ENCODE data around the gene GBP3.
A peak's percentile ranks its signal among the peaks of the same experiment; 100 is the strongest.
"Not testable (repeated sequence)": the region's sequence is repeated elsewhere in the genome, so short reads cannot be mapped to it uniquely, and the experiment has no call there.

GBP3 gene, protein sequence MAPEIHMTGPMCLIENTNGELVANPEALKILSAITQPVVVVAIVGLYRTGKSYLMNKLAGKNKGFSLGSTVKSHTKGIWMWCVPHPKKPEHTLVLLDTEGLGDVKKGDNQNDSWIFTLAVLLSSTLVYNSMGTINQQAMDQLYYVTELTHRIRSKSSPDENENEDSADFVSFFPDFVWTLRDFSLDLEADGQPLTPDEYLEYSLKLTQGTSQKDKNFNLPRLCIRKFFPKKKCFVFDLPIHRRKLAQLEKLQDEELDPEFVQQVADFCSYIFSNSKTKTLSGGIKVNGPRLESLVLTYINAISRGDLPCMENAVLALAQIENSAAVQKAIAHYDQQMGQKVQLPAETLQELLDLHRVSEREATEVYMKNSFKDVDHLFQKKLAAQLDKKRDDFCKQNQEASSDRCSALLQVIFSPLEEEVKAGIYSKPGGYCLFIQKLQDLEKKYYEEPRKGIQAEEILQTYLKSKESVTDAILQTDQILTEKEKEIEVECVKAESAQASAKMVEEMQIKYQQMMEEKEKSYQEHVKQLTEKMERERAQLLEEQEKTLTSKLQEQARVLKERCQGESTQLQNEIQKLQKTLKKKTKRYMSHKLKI

DNA sequence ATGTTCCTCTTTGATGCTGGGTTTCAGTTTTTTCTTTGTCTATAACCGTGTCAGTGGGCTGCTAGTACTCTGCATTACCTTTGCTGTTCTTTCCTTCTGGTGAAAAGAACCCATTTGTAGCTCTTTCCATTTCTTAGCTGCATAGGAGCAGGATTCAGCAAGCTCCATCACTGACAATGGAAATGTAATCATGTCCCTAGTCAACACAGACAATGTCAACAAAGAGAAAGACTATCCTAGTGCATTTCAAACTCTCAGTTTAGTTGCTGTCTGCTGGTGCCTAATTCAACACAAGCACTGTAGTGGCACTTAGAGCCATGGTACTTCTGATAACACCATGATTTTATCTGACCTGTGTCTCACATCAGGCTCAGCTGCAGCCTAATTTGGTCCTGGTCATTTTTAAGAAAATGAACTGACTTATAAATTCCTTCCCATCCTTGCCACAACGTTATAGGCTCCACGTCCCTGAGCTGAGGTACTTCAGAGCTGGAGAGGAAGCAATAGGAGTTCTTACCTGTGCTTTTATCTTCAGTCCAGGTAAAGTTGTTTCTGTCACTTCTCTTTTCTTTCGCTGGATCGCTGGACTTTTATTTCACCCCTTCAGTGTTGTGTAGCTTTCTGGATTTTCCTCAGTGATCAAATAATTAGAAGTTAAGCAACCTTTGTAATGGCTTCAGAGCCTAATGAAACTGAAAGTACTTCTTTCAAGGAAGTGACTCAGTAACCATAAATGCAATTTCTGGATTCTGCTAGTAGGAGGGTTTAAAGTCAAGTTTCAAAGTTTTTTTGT lies at the start of gene GBP3:
GBP3 (minus strand) TSS at position 700 of the 793 bp plus-strand sequence. CDS start 2,145 bp downstream, outside the sequence.
- DNase-seq: peak; percentile 46

DNA sequence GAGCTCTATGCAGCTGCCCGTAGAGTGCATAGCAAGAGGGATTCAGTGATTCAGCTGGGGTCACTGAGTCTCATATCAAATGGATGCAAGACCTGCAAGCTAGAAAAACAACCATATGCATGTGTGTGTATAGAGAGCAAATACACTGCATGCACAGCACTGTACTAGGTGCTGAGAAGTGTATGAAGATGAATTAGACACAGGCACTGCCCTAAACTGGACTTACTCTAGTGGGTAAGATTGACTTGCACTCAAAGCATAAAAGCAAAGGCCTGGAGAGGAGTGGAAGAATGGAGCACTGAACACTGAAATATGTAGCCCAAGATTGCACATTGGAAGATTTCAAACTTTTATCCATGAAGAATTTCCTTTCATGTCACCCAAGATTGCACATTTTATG lies 47.8 kb upstream of the GBP3 start:
- DNase-seq: no peak

DNA sequence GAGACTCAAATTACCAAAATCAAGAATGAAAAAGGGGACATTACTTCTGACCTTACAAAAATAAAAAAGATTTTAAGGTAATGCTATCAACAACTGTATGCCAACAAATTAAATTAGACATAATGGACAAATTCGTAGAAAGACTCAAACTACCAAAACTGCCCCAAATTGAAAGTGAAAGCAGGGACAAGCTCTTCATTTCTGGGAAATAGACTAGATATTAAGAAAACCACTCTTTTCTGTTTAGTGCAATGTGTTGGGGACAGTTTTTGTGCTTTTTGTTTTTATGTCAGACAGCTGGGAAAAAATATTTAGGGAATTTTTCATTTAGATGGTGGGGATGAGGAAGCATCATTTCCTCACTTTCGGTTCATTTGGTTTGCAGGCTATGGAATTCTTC lies 47.3 kb upstream of the GBP3 start:
- DNase-seq: no peak

DNA sequence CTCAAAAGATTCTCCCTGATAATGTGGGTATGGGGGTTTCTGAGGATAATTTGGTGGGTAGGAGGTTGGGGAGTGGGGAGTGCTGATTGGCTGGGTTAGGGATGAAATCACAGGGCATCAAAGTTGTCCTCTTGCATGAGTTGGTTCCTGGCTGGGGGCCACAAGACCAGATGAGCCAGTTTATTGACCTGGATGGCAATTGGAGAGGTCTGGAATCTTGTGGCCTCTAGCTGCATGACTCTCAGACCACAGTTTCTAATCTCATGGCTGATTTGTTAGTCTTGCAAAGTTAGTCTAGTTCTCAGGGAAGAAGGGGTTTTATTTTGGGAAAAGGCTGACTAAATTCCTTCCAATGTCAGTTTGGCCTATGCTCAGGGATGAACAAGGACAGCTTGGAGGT lies 45.6 kb upstream of the GBP3 start:
- DNase-seq: no peak

DNA sequence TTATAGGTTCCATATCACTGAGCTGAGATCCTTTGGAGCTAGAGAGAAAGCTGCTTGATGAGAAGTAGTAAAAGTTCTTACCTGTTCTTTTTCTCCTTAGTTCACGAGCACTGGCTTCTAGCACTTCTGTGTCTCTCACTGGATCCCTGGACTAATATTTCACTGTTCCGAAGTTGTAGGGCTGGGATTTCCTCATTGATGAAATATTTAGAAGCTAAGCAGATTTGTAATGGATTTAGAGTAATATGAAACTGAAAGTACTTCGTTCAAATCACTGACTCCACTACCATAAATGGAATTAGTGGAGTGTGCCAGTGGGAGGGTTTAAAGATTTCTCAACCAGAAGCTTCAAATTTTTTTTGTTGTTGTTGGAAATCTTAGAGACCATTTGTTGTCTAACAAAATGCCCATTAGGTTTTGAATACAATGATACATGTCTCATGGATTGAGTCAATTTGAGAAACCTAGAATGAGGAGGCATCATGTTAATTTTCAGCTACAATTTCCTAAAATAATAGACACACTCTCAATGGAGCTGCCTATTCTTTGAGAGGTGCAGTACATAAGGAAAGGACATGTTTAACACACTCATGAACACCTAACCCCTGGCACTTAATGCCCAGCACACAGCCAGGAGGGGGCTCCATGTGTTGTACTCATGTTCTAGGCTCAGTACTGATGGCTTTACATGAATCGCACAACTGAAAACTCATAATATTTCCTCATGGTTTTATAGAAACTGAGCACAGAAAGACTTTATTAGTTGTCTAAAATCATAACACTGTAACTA lies 42.6 kb upstream of the GBP3 start, which contains the start of gene GBP1:
GBP1 (minus strand) TSS at position 130 of the 790 bp plus-strand sequence. CDS start 1,974 bp downstream, outside the sequence.
- DNase-seq: no peak

DNA sequence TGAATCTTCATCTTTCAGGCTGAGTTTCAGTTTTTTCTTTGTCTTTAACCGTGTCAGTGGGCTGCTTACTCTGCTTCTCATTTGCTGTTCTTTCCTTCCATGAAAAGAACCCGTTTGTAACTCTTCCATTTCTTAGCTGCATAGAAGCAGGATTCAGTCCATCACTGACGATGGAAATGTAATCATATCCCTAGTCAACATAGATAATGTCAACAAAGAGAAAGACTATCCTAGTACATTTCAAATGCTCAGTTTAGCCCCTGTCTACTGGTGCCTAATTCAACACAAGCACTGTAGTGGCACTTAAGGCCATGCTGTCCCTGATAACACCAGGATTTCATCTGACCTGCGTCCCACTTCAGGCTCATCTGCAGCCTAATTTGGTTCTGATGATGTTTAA lies 42.0 kb upstream of the GBP3 start:
- no peak for DNase-seq

DNA sequence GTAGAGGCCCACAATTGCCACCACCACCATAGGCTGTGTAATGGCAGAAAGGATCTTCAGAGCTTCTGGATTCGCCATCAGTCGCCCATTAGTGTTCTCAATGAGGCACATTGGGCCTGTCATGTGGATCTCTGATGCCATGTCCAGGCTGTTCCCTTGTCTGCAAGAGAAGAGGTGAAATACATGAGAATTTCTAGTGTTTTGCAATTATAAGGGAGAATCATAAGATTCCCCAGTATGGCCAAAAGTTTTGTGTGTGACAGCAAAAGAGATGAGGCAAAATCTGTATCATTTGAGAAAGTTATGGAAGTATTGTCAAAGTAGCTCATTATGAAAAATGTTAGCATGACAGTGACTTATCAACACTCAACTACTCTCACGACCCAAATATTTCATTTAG lies 40.4 kb upstream of the GBP3 start:
- DNase-seq: no peak

DNA sequence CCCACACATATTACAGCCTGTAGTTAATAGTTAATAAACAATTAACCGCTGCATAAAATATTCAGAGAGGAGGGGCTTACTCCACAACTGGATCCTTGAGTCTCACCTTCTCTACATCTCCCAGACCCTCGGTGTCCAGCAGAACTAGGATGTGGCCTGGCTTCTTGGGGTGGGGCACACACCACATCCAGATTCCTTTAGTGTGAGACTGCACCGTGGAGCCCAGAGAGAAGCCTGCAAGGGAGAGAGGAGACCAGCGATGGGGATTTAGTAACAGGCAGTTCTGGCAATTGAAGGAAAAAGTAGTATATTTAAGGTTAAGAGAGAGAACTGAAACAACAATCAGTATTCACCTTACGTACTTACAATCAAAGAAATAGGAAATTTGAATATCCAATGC lies 37.4 kb upstream of the GBP3 start:
- no peak for DNase-seq

DNA sequence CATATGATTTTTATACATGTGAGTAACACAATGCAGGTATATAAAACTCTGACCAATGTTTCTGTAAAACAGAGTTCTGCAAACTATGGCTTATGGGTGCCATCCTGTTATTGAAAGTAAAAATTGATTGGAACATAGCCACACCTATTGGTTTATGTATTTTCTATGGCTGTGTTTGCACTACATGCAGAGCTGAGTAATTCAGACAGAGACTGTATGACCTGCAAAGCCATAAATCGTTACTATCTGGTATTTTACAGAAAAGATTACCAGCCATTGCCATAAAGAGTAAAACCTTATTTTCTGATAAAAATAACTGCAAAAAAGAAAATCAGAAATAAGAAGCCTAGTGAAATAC lies 29.3 kb upstream of the GBP3 start:
- no peak for DNase-seq

DNA sequence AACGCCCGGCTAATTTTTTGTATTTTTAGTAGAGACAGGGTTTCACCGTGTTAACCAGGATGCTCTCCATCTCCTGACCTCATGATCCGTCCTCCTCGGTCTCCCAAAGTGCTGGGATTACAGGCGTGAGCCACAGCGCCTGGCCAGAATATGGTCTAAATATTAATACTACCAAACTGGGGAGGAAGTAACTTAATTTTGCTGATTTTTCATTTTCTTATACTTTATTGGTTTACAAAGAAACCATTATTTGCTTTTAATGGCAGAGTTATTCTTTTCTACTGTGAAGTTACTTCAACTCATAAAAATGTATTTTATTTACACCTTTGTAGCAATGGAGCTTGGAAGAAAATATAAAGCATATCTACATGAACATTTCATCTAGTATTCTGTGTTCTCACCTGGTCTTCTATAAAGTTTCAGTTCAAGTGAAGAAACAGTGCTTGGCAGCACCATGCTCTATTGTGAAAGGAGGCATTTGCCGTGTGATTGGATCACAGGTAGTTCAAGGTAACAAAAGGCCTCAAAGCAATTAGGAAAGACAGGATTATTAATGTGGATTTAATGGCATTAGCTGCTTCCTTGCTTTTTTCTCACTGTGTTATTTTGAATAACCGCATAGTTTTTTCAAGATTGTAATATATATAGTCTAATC lies 28.8 kb upstream of the GBP3 start:
- no peak for DNase-seq

DNA sequence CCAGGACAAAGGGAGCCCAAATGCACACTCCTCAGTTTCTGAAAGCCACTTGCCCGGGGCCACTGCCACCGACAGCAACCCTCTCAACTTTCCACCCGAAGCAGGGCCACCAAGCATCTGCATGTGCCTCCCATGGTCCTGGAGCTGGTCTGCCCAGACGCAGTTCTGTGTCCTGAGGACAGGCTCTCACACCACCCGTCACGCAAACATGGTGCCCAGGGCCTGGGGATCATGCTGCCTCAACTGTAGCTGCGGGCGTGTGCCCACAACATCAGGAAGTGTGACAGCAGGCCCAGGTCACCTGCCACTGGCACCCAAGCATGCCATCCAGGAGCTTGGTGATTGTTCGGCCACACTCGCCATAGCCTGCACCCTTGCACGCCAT lies 28.0 kb upstream of the GBP3 start:
- no peak for DNase-seq

DNA sequence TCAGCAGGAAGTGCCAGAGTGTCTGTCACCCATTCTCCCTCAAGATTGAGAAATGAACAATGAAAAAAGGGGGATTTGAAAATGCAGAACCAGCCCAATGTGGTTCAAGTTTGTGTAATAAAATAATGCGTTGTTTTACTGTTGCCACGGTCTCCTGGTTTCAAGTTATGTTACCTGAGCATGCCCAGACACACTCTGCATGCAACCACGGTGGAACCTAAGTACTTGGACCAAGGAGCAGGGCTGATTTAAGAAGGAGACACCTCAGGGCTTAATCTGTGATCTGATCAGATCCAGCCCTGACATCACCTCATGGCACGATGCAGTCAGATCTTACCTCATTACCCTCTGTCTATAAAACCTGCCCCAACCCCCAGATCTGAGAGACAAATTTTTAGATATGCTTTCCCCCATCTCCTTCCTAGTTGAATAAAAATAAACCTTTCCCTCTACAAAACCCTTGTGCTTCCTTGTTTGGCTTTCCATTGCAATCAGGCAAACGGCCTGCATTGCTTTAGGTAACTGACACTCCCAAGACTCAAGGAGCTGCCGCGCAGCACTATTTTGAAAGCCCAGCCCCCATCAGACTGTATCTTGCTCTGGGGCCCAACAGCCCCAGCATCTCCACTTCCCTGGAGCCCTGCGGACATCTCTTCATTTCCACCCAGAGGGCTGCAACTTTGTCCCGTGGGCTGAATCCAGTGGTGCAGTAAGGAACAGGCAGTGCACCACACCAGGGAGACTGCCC lies 27.4 kb upstream of the GBP3 start:
- not testable (repeated sequence) for DNase-seq

DNA sequence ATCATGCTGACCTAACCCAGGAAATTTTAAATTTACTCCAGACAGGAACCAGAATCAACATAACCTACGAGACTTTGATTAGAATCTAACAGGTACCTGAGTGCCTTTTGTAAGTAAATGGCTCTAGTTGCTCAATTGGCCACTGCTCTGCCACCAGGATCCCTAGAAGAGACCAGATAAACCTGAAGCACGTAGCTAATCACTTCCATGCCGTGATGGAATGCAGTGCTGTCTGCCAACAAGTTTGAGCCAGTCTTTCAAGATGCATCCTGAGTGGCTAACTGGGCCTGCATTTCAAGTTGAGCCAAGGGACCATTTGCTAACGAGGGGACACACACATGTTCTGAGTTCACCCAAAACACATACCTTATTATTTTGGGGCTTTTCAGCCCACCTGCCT lies 26.5 kb upstream of the GBP3 start:
- not testable (repeated sequence) for DNase-seq

DNA sequence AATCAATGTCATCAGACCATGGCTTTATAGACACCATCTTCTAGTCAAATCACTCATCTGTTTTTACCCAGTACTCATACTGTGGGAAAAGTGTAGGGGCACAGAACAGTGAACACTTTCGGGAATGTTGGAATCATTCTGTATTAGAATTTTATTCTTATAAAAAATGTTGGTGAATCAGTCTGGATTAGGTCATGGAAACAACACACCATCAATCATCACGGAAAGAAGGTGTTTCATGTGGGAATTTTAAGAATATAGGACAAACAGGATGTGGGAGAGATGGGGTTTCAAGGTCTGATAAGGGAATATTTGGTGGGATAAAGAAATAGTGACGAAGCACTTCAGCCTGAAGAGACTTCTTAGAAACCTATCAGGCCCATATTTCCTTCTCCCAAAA lies 25.1 kb upstream of the GBP3 start:
- DNase-seq: no peak

DNA sequence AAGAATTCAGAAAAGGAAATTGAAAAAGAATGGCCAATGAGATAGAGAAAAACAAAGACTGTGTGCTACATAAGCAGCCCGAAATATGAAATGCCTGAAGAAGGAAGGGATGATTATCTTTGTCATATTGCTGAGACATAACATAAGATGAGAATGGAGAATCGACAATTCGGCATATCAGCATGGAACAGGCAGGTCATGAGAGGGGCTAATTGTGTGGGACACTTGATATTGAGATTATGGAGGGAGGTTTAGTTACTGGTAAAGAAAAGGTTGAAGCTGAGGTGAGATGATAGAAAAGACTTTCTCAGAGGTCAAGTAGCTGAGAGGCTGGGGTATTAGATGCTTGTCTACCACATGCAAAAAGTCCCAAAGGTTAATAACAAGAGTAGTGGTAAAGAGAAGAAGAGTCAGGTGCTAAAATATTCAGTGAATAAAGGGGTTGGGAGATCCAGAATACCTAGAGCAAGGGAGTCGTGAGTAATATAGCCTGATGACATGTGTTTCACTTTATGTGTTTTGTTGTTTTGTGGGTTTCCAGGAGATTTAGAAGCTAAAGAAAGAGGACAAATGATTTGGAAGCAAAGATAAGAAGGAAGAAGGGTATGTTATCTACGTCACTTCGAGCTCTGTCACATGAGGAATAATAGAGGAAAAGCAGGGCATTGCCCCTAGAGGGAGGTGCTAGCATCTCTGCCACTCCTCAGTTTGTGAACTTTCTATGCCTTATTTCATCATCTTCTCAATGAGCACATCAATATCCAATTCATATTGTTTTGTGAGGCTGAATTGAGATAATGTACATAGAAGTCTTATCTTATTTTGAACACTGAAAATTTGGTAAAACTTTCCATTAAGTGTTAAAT lies 23.9 kb upstream of the GBP3 start:
- DNase-seq: not testable (repeated sequence)

DNA sequence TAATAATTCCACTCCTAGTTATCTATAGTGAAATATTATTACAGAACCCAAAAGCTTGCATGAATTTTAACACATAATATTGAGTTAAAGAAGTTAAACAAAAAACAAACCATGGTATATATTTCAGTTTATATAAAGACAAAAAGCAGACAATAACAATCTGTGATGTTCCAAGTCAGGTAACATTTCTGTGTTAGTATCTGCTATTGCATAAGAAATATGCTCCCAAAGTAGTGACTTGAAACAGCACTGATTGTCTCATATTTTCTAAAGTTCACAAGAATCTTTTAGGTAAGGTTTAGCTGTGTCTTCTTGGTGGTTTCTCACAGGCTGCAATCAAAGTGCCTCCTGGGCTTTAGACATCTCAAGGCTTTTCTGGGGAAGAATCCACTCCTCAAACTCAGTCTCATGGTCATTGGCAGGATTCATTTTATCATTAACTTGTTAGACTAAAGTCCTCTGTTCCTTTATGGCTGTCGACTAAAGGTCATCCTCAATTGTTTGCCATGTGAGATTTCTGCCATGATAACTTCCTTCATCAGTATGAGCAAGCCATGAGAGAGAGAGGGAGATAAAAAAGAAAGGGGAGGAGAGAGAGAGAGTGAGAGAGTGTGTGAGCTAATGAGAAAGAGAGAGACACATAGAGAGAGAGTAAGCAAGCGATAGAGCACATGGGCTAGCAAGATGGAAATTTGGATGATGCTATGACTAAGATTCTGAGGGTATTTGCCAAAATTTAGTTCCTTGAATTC lies 22.5 kb upstream of the GBP3 start:
- DNase-seq: no peak

DNA sequence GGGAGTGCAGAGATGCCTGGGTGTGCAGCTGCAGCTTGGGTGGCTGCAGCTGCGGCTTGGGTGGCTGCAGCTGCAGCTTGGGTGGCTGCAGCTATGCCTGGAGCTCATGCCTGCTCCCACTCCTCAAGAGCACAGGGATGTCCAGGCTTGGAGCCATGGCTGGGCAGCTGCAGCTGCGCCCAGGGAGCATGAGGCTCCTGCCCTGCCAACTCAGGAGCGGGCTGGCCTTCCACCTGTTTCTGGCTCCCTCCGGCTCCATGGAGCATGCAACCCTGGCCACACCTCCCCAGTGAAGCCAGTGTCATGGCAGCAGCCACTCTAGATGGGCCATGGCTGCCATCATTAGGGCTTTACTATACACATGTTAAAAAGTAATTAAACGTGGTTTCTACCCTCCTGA lies 21.3 kb upstream of the GBP3 start:
- DNase-seq: no peak

DNA sequence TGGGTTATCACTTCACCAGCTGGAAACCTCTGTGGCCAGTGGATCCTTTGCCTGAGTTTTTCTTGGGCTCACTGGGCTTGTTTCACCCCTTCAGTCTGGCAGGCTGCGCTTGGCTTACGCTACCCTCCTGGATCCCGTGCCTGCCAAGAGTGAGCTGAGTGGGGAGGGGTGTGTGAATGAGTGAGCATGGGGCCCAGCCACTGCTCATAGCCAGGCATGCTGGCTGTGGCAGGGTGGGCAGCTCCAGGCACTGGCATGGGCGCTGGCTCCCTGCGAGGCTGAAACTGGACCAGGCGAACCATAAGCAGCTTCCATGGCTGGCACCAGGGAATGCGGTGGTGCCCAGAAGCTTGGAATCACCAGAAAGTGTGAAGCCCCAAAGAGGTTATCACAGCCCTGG lies 19.8 kb upstream of the GBP3 start:
- DNase-seq: no peak

DNA sequence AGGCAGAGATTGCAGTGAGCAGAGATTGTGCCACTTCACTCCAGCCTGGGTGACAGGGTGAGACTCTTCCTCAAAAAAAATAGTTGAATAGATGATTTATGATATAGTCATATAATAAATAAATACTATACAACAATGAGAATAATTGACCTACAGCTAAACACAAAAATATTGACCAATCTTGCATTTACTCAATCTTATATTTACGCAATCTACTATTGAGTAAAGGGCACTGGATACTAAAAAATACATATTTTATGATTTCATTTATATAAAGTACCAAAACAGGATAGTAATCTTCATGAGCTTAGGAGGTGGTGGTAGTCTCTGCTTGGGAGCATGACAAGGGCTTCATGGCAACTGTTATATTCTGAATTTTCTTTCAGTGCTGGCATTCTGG lies 19.1 kb upstream of the GBP3 start:
- DNase-seq: no peak

DNA sequence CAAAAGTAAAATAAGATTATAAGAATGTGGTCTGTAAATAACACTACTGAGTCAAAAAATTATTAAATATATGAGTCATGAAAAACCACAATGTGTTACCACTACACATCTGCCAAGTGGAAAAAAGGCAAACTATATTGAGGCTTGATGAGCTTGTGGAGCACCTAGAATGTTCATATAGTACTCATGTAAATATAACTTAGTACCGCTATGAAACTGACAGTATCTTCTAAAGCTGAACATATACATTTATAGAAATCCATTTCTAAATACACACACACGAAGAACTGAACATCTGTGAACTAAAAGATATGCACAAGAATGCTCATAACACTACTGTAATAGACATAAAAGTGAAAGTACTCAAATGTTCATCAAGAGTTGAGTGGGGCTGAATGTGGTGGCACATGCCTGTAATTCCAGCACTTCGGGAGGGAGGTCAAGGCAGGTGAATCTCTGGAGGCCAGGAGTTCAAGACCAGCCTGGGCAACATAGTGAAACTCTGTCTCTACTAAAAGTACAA lies 18.5 kb upstream of the GBP3 start:
- no peak for DNase-seq

Data from DMS153 (cell line).